Muscle layer of colon (tissue), 2 donors: ENCODE measurements around the gene ARHGAP23.

Experiments used
- H3K27ac ChIP-seq: one replicate; pipeline ENCODE4 v1.7.0; 2013; ENCODE audit warnings: low read depth, mild to moderate bottlenecking, low read length, moderate library complexity
- H3K27me3 ChIP-seq, 2 donors: one replicate each; pipeline ENCODE4 v1.7.0; 2013; ENCODE audit warnings: low read length in 2 of 2, mild to moderate bottlenecking in 2 of 2; ENCODE audit not compliant: insufficient read depth in 2 of 2, control insufficient read depth in 1 of 2
- H3K36me3 ChIP-seq: one replicate; pipeline ENCODE4 v1.7.0; 2013; ENCODE audit warnings: mild to moderate bottlenecking, low read length; ENCODE audit not compliant: insufficient read depth
- H3K4me1 ChIP-seq: one replicate; pipeline ENCODE4 v1.7.0; 2013; ENCODE audit warnings: mild to moderate bottlenecking, low read length; ENCODE audit not compliant: insufficient read depth
- H3K4me3 ChIP-seq, 2 donors: one replicate each; pipeline ENCODE4 v1.7.0; 2013; ENCODE audit warnings: low read length in 2 of 2, low read depth in 1 of 2, mild to moderate bottlenecking in 1 of 2, moderate library complexity in 1 of 2
- H3K9ac ChIP-seq: one replicate; pipeline ENCODE4 v1.7.0; 2013; ENCODE audit warnings: low read length
- H3K9me3 ChIP-seq: one replicate; pipeline ENCODE4 v1.7.0; 2013; ENCODE audit warnings: mild to moderate bottlenecking, low read length
- donor health status: abdominal sarcoma.
- donor health status: Adenocarcinoma of cecum.

Gene ARHGAP23, protein sequence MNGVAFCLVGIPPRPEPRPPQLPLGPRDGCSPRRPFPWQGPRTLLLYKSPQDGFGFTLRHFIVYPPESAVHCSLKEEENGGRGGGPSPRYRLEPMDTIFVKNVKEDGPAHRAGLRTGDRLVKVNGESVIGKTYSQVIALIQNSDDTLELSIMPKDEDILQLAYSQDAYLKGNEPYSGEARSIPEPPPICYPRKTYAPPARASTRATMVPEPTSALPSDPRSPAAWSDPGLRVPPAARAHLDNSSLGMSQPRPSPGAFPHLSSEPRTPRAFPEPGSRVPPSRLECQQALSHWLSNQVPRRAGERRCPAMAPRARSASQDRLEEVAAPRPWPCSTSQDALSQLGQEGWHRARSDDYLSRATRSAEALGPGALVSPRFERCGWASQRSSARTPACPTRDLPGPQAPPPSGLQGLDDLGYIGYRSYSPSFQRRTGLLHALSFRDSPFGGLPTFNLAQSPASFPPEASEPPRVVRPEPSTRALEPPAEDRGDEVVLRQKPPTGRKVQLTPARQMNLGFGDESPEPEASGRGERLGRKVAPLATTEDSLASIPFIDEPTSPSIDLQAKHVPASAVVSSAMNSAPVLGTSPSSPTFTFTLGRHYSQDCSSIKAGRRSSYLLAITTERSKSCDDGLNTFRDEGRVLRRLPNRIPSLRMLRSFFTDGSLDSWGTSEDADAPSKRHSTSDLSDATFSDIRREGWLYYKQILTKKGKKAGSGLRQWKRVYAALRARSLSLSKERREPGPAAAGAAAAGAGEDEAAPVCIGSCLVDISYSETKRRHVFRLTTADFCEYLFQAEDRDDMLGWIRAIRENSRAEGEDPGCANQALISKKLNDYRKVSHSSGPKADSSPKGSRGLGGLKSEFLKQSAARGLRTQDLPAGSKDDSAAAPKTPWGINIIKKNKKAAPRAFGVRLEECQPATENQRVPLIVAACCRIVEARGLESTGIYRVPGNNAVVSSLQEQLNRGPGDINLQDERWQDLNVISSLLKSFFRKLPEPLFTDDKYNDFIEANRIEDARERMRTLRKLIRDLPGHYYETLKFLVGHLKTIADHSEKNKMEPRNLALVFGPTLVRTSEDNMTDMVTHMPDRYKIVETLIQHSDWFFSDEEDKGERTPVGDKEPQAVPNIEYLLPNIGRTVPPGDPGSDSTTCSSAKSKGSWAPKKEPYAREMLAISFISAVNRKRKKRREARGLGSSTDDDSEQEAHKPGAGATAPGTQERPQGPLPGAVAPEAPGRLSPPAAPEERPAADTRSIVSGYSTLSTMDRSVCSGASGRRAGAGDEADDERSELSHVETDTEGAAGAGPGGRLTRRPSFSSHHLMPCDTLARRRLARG (N-terminal part only)

DNA sequence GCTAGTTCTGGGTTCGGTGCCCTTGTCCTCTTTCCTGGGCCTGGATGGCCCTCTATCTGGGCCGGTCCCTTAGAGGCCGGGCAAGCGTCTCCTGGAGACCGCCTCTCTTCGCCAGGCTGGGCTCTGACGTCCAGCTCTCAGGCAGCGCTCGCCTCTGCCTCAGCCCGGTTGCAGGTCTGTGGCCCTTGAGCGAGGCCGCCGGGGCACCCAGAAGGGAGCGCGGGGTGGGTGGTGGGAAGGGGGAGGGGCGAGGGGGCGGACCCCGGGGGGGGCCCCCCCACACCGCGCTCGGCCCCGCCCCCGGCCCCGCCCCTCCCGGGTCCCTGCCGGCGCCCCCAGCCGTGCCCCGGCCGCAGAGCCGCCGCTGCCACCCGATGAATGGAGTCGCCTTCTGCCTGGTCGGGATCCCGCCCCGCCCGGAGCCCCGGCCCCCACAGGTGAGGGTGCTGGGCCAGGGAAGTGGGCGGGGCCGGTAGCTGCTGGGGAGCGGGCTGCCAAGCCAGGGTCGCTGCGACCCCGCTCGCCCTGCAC, at the start of gene ARHGAP23:
ARHGAP23 (plus strand) TSS at position 353 of the 531 bp plus-strand sequence; CDS start at position 375, 22 bp downstream.
- no peaks in the 10 kb centered on the region for H3K27me3 ChIP-seq
- peak within 1 kb of the TSS; percentile 56 for H3K9ac ChIP-seq
- peak within 1 kb of the TSS; percentile 93 for H3K27ac ChIP-seq
- H3K4me3 ChIP-seq: peak within 1 kb of the TSS; percentile 71 to 98
- H3K36me3 ChIP-seq: no peaks in the 10 kb centered on the region
- no peaks in the 10 kb centered on the region for H3K9me3 ChIP-seq
- H3K4me1 ChIP-seq: peaks cover 41% of the 10 kb centered on the region

DNA sequence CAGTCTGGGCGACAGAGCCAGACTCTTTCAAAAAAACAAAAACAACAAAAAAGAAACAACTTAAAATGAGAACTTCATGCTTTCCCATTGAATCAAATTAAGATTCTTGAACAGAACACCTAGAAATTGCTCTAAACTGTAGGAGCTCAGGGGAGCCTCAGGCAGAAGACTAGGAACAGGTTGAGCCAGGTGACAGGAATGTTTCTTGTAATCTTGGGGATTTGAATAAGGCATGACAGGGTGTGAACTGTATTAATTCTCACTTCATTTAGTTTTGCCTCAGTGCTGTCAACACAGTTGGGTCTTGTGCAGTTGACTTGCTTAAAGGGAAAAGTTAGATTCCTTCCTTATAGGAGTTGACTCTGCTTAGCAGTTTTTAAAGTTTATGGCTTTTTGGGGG, 48.8 kb upstream of the ARHGAP23 start:
- H3K27me3 ChIP-seq: no peaks in the 10 kb centered on the region
- H3K9me3 ChIP-seq: no peaks in the 10 kb centered on the region
- H3K9ac ChIP-seq: no peak overlapping the region
- no peak overlapping the region for H3K4me3 ChIP-seq
- no peaks in the 10 kb centered on the region for H3K4me1 ChIP-seq
- no peak overlapping the region for H3K27ac ChIP-seq
- peaks cover 38% of the 10 kb centered on the region for H3K36me3 ChIP-seq

DNA sequence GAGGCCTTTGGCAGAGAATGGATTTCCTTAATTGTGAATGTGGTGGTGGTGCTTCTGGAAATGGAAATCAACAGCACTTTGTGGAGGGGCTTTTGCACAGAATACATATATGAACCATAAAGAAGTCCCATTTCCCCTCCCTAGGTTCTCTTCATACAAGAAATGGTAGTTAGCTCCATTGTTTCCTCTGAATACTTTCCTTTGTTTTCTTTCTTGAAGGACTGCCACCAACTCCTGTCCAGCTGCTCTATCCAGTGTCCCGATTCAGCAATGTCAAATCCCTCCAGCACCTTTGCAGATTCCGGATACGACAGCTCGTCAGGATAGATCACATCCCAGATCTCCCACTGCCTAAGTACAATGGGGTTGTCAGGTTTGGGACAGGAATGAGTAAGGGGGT, 33.2 kb upstream of the ARHGAP23 start:
- no peak overlapping the region for H3K27ac ChIP-seq
- peaks cover 47% of the 10 kb centered on the region for H3K36me3 ChIP-seq
- H3K9ac ChIP-seq: no peak overlapping the region
- no peaks in the 10 kb centered on the region for H3K27me3 ChIP-seq
- H3K9me3 ChIP-seq: no peaks in the 10 kb centered on the region
- H3K4me1 ChIP-seq: no peaks in the 10 kb centered on the region
- H3K4me3 ChIP-seq: no peak overlapping the region

DNA sequence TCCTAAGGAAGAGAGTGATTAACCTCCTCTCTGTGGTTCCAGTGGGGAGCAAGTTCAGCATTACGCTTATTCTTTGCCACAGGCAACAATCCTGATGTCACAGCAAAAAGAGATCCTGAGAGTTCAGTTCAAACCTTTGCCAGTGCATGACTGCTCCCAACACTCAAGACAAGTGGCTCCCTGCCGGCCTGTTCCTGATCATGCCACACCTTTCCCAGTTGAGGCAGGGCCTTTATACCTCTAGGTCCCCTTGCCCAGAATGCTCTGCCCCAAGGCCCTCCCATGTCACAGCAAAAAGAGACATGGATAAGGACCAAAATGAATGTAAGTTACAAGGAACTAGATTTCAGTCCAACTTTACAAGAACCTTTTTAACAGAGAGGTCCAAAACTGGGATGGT, 31.0 kb upstream of the ARHGAP23 start:
- Histone ChIP-seq H3K4me3 (no peak overlapping the region), H3K27me3 (no peaks in the 10 kb centered on the region), H3K9me3 (no peaks in the 10 kb centered on the region), H3K36me3 (peaks cover 57% of the 10 kb centered on the region), H3K27ac (no peak overlapping the region), H3K4me1 (no peaks in the 10 kb centered on the region), H3K9ac (no peak overlapping the region)

DNA sequence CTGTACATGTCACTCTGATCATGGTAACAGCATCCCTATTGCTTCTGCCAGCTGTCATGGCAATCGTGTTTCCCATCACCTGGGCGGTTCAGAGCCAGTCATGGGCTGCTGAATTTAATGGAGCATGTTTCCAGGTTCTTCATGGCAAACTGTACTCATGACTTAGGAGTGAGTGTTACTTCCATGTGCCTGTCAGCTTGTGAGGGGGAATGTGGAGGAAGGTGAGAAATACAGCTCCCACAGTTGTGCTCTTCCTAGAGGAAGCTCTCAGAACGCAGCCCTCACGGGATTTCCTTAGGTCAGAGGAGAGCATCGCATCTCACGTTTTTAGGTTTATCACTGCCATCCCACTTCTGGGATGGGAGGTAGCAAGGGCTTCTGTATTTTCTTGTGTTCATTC, 28.0 kb upstream of the ARHGAP23 start:
- H3K4me1 ChIP-seq: no peaks in the 10 kb centered on the region
- peaks cover 47% of the 10 kb centered on the region for H3K36me3 ChIP-seq
- no peak overlapping the region for H3K4me3 ChIP-seq
- no peak overlapping the region for H3K9ac ChIP-seq
- no peak overlapping the region for H3K27ac ChIP-seq
- no peaks in the 10 kb centered on the region for H3K9me3 ChIP-seq
- no peaks in the 10 kb centered on the region for H3K27me3 ChIP-seq

DNA sequence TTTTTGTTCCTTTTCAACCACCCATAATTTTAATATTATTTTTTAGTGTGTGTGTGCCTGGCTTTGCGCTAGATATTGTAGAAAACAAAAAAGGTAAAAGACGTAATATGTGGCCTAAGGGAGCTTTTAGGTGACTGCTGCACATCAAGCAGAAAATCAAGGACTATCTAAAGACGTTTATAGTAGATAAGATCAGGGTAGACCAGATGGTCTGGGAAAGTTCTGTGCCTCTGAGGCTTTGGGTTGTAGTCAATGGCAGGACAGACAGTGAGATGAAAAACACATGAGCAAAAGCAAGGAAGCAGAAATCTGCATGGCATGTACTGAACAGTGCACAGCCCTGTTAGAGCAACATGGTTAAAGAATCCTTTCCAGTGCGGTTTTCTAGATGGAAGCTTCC, 26.8 kb upstream of the ARHGAP23 start:
- Histone ChIP-seq H3K27me3 (no peaks in the 10 kb centered on the region), H3K36me3 (peaks cover 36% of the 10 kb centered on the region), H3K4me1 (no peaks in the 10 kb centered on the region), H3K9me3 (no peaks in the 10 kb centered on the region), H3K4me3 (no peak overlapping the region), H3K9ac (no peak overlapping the region), H3K27ac (no peak overlapping the region)

DNA sequence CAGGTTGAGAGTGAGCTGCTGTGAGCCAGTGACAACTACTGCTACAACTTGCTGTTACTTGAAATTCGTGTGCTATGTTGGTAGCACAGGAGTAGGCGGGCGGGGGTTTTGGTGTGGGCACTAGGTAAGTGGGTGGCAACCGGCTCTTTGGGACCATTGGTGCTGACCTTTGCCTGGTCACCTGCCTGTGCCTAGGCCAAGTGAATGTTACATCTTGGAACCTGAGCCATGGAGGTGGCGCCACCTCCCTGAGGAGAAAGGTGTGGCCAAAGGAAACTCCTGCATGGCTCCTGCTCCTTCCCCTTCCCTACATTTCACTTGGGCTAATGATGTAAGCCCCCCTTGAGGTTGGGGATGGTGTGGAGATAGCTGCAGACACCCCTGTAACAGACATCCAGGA, 25.4 kb upstream of the ARHGAP23 start:
- H3K9me3 ChIP-seq: no peaks in the 10 kb centered on the region
- no peaks in the 10 kb centered on the region for H3K27me3 ChIP-seq
- H3K36me3 ChIP-seq: peaks cover 22% of the 10 kb centered on the region
- H3K9ac ChIP-seq: no peak overlapping the region
- H3K4me1 ChIP-seq: no peaks in the 10 kb centered on the region
- H3K27ac ChIP-seq: no peak overlapping the region
- H3K4me3 ChIP-seq: no peak overlapping the region

DNA sequence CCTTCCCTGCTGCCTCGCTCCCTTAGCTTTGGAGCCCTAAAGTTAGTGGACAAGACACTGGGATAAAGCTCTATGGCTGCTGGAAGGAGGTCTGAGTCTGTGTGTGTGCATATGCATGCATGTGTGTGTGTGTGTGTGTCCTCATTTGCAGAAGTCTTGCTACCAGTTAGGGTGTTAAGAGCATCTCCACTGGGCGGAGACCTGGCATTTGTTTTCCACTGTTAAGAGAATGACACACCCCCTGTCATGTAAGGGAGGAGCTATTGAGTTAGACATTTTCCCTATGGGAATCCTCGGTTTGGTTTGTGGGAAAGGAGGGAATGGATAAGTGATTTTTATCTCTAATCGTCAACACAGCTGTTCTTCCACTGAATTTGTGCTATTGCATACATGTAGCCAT, 24.8 kb upstream of the ARHGAP23 start:
- Histone ChIP-seq H3K4me3 (no peak overlapping the region), H3K9ac (no peak overlapping the region), H3K36me3 (peaks cover 19% of the 10 kb centered on the region), H3K9me3 (no peaks in the 10 kb centered on the region), H3K4me1 (no peaks in the 10 kb centered on the region), H3K27ac (no peak overlapping the region), H3K27me3 (no peaks in the 10 kb centered on the region)

DNA sequence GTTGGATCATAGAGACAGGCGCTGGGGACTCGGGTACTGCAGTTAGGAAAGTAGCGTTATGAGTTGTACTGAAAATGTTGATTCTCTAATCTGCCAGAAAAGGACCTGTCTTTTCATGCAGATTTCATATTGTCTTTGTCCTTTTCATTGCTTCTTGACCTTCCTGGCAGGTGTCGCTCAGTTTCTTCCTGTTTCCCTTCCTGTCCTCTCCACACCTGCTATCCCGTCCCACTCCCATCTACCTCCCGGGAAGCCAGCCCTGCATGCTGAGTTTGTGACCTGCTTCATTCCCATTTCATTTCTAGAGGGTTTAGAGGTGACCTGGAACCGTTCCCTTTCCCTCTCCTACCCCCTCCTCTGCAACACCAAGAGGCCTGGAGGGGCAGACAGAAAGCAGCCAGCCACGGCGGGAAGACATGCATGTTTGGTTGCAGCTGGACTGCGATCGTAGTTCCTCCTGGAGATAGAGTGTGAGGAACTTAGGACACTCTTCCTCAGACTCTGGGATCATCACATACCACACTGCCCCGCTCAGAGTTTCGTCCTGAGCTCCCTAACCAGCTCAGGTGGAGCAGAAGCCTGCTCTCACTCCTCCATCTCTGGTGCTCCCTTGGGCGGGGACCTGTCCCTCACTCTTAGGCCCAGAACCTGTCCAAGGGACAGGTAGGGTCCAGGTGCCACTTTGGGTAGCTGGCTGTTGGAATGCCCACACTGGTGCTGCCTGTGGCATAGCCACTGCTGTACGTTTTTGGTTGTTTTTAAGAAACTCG, 23.9 kb upstream of the ARHGAP23 start:
- Histone ChIP-seq H3K4me3 (no peak overlapping the region), H3K27me3 (no peaks in the 10 kb centered on the region), H3K9me3 (no peaks in the 10 kb centered on the region), H3K36me3 (peaks cover 18% of the 10 kb centered on the region), H3K9ac (no peak overlapping the region), H3K27ac (no peak overlapping the region), H3K4me1 (no peaks in the 10 kb centered on the region)

DNA sequence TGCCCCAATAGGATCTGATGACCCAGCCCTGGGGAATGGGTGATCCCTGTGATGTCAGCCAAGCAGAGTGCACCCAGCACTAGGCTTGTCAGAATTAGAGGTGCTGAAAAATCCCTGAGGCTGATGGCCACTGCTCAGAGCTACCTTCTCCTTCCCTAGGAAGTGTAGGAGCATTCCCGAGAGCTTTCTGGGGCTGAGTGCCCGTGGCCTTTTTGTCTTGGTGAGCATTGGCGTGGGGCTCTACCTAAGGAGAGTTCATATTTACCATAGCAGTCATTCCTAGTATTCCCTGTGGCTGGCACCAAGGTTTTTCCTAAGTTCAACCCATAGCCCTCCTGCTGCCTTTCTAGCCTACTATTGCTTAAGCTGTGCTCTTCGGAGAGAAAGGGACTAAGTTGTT, 22.6 kb upstream of the ARHGAP23 start:
- Histone ChIP-seq H3K4me3 (no peak overlapping the region), H3K9me3 (no peaks in the 10 kb centered on the region), H3K4me1 (no peaks in the 10 kb centered on the region), H3K36me3 (peaks cover 5% of the 10 kb centered on the region), H3K27ac (no peak overlapping the region), H3K27me3 (no peaks in the 10 kb centered on the region), H3K9ac (no peak overlapping the region)
